ENCODE data around the gene RAB25.

DNA sequence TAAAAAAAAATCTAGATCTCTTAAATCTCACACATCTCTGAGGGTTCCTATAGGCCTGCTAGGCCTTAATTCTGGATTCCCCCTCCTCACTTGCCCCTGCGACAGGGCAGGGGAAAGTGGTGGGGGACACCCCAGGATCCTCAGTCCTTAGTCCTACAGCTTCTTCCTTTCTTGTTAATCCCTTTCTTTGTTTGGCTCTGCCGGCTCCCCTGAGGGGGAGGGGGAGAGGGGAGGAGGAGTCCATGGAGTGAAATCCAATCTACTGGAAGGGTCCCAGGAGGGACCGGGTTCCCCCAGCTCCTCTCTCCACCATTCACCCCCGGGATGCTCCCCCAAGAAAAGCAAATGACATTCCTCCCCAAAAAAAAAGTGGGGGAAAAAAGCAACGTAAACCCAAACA lies 12.8 kb downstream of the RAB25 start:
- TF ChIP-seq CTCF (IDR thresholded peaks at IDR 0.05; ENCODE audit: insufficient read depth, low read depth, low read length) = no peak
- no peak for TF ChIP-seq EZH2 (IDR thresholded peaks at IDR 0.05; ENCODE audit: insufficient read depth, low read length)

Data from astrocyte (in vitro differentiated cells and primary cell).